Transverse colon (tissue), 3 donors: ENCODE results near the gene NAA25.

Source experiments
- EP300 ChIP-seq: sonication (generic); formaldehyde crosslinking; IDR thresholded peaks from one replicate; pipeline ENCODE4 v1.6.1; 2017; ENCODE audit warnings: antibody characterized with exemption, low read depth
- POLR2A ChIP-seq: fragments of 450-650 bp; IDR thresholded peaks from one replicate; pipeline ENCODE4 v1.6.1; 2016; ENCODE audit warnings: antibody characterized with exemption, mild to moderate bottlenecking, moderate library complexity
- TF ChIP-seq, protein P1 (sequence below), 5 experiments: fragments of 200-600 bp in 3 of 5; fragments of 450-650 bp in 2 of 5; sonication (generic) in 3 of 5; IDR thresholded peaks; 1 replicate in 2 of 5; 2 replicates in 3 of 5; pipeline ENCODE4 v1.5.1; 2016 to 2017; ENCODE audit warnings: antibody characterized with exemption in 5 of 5, inconsistent platforms in 3 of 5, mild to moderate bottlenecking in 2 of 5, moderate library complexity in 1 of 5

DNA sequence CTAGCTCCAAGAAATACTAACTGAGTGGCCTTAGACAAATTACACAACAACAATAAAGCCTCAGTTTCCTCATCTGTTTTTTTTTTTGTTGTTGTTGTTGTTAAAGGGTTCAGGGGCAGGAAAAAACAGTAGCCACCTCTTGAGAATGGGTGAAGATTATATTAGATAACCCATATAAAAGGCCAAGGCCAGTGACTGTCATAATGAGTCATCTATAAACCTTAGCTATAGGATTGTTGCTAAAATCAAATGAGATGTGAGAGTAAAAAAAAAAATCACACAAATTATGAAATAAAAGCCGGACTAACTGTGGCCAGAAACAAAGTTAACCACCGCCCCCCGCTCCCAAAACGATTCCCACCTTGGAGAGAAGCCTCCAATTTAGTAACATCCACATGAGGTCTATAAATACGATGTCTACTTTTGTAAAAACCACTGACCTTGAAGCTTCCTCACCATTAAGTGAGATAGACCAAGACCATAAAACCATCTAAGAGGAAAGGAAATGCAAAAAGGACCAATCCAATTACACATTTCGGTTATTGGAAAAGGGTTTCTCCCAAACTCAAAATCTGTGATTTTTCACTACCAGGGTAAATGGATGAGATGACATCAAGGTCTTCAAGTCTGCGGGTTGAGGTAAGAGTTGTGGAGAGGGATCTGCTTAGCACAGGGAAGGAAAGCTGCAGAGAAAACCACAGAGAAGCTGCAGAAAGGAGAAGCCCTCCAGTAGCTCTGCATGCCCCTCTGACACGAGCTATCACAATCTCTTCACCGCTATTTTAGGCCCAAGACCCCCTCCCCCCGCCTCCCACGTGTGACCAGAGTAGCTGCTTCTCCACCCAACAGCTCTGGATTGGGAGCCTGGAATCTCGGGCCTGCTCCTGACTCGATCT, 1.0 kb downstream of the NAA25 start:
- TF ChIP-seq, protein P1, sequence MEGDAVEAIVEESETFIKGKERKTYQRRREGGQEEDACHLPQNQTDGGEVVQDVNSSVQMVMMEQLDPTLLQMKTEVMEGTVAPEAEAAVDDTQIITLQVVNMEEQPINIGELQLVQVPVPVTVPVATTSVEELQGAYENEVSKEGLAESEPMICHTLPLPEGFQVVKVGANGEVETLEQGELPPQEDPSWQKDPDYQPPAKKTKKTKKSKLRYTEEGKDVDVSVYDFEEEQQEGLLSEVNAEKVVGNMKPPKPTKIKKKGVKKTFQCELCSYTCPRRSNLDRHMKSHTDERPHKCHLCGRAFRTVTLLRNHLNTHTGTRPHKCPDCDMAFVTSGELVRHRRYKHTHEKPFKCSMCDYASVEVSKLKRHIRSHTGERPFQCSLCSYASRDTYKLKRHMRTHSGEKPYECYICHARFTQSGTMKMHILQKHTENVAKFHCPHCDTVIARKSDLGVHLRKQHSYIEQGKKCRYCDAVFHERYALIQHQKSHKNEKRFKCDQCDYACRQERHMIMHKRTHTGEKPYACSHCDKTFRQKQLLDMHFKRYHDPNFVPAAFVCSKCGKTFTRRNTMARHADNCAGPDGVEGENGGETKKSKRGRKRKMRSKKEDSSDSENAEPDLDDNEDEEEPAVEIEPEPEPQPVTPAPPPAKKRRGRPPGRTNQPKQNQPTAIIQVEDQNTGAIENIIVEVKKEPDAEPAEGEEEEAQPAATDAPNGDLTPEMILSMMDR (IDR thresholded peaks at IDR 0.05): no peak
- TF ChIP-seq EP300 (no peak), POLR2A (no peak)
